HG02840 (cell line): ENCODE measurements around the gene C17orf100.
"Not testable (repeated sequence)": the region's sequence is repeated elsewhere in the genome, so short reads cannot be mapped to it uniquely, and the experiment has no call there.

Source experiments
- ATAC-seq: cut with Tn5 transposase; IDR thresholded peaks from one replicate; pipeline ENCODE4 v1.9.1; 2021; ENCODE audit warnings: mild to moderate bottlenecking, moderate library complexity, moderate number of reproducible peaks; ENCODE audit not compliant: unreplicated experiment, low FRiP score

C17orf100 gene

GRCh38 chr17:6686026-6686425 lies 34.5 kb downstream of the C17orf100 start:
- ATAC-seq: no peak

- no peak for ATAC-seq
These were observed 37.4 kb downstream of the C17orf100 start for GRCh38 chr17:6688944-6689343.

- ATAC-seq: no peak
These were observed 39.1 kb downstream of the C17orf100 start for GRCh38 chr17:6690641-6691040.

DNA sequence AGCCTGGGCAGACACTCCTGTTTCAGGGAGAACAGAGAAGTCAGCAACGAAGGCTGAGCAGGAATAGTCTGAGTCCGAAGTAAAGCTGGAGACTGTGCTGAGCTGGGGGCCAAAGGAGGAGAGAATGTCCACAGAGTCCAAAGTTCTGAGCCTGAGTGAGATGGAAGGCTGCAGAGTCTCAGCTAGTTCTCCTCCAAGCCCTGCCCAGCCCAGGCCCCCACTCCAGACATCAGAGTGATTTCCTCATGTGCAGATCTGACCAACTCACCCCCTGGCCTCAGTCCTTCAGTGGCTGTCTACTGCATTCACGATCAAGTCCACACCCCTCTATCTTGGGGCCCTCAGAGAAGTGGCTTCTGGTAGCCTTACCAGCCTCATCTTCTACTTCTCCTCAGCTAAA lies 40.0 kb downstream of the C17orf100 start:
- no peak for ATAC-seq

DNA sequence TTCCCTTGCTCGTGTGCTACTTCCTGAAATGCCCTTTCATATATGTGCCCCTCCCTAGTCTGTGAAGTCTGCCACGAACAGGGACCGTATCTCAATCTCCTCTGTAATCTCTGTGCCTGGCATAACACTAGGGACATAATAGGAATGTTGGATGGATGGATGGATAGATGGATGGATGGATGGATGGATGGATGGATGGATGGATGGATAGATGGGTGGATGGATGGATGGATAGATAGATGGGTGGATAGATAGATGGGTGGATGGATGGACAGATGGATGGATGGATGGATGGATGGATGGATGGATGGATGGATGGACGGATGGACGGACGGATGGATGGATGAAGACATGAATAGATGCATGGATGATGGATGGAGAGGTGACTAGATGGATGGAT lies 40.4 kb downstream of the C17orf100 start:
- ATAC-seq: not testable (repeated sequence)

GRCh38 chr17:6695051-6695450 lies 43.5 kb downstream of the C17orf100 start:
- ATAC-seq: no peak

DNA sequence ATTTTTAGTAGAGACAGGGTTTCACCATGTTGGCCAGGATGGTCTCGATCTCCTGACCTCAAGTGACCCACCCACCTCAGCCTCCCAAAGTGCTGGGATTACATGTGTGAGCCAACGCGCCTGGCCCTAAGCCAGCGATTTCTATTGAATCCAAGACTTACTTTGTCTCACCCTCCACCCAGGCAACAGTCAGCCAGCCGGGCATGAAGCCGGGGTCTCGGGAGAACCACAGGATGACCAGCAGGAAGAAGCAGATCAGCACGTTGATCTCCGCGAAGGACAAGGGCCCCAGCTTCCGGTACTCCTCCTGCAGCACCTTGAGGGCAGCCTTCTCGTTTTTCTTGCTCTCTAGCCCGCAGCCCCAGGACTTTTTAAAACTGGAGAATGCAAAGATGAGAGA lies 44.0 kb downstream of the C17orf100 start:
- no peak for ATAC-seq

DNA sequence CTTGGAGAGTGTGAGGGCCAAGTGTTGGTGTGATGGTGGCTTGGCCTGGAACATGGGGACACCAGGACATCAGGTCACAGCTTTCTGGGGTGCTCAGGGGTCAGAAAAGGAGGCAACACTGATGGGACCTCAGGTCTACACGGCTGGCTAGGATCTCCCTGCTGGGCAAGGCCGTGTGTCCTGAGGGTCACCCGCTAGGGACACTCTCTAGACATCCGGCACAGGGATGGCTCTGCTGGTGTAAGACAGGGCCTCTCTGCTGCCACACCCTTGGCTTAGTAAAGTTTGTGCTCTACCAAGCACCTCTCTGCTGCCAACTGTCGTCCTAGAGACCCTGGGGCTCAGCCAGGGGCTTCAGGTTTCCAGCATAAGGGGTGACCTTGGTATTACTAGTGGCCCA lies 45.3 kb downstream of the C17orf100 start:
- no peak for ATAC-seq

DNA sequence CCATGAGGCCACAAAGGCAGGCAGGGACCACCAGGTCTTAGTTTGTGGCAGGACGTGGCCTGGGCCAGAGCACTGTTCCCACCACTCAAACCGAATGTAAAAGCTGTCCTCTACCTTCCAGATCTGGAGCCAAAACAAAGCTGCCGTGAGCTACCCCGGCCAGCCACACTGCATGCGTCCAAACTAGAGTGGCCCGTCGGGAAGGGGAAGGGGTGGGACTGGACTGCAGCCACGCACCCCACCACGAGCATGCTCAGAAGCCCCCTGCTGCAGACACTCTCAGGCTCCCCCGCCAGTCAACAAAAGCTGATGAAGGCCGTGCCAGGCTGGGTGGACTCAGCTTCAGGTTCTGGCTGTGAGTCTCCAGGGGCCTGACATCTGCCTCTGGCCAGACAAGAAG lies 46.4 kb downstream of the C17orf100 start:
- ATAC-seq: no peak

DNA sequence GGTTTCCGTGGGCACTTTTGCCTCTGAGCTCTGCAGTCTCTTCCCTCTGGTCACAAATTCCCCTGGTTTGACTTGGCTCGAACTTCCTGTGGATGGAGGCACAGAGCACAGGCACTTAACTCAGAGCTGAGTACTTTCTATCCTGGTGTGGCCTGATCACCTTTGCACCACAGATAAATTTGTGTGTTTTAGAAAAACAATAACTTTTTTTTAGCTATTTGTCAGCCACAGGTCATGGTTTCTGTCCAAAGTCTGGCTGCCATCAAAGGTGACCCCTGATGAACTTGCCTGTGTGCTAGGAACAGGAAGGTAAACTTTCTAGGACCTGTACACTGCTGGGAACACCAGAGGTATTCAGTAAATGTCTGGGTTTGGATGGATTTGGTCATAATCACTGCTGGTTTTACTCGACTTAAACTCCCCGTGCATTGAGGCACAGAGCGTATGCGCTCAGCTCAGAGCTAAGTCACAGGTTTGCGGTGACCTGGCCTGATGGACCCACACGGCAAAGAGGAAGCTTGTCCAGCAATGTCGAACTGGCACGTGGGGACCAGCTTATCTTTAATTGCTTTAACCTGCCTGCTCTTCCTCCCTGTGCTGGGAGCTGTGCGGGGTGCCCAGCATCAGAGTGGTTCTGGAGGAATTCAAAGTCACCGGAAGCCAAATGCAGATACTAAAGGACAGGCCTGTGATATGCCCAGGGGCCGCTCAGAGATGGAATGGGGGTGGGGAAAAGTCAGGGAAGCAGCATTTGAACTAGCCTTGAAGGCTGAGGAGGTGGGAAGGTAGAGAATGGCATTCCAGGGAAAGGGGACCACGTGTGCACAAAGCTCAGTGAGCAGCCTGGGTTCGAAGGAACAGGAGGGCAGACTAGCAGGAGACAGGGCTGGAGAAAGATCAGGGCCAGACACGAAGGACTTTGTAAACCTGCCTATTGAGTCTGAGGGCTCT lies 48.7 kb downstream of the C17orf100 start:
- ATAC-seq: no peak

GRCh38 chr17:6700948-6701307 lies 49.4 kb downstream of the C17orf100 start:
- ATAC-seq: no peak

GRCh38 chr17:6701719-6702118 lies 50.2 kb downstream of the C17orf100 start:
- no peak for ATAC-seq

GRCh38 chr17:6702567-6703215 lies 51.1 kb downstream of the C17orf100 start:
- ATAC-seq: no peak
